GM21447 (cell line): ENCODE data around the gene SUCLA2.
"Not testable (repeated sequence)": the region's sequence is repeated elsewhere in the genome, so short reads cannot be mapped to it uniquely, and the experiment has no call there.

ENCODE experiments used
- ATAC-seq: cut with Tn5 transposase; IDR thresholded peaks from one replicate; pipeline ENCODE4 v1.9.1; 2021; ENCODE audit not compliant: unreplicated experiment

SUCLA2 gene

DNA sequence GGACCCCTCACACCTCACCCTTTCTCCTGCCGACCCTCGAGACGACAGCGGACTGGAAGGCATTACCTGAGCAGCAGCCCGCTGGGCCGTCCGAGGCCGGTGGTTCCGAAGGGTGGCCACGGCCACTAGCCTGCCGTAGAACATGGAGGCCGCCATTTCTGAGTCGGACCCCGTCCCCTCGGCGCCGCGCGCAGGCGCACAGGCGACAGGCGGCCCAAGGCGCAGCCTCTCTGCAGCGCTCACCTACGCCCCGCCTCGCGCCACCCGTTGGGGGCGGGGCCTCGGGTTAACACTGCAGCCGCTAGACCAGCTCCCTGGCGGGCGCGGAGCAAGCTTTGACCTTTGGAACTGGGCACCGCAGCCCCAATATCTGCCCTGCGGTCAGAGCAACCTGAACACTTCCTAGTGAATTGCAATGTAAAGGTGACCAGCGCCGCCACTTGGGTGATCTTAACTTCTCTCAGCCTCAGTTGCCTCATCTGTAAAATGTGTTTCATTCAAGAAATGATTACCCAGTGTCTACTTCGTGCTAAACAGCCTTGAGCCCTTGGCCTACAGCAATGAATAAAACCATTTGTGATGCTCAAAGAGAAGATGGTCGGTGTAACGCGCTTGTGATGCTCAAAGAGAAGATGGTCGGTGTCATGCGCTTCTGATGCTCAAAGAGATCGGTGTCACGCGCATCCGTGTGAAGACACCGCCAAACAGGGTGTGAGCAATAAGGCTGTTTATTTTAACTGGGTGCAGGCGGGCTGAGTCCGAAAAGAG is at the start of gene SUCLA2:
Gene SUCLA2 (minus strand): TSS at position 160 of the 768 bp plus-strand sequence. CDS start 4 bp downstream, at position 156.
- ATAC-seq = peak; percentile 95

DNA sequence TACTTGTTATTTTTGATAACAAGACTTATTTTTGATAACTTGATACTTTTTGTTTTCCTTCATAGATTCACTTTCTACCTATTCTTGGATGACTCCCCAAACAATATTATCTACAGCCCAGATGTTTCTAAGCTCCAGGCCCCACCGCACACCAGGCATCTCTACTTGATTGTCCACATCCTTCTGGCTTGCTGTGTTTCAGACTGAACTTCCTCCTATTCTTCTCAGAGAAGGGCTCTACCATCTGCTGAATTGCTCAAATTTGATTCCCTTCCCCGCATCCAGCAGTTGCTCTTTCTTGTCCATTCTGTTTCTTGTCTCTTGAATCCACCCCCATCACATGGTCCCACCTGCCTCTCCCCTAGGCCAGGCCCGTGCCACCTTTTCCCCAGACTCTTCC is 49.5 kb upstream of the SUCLA2 start:
- ATAC-seq = no peak

DNA sequence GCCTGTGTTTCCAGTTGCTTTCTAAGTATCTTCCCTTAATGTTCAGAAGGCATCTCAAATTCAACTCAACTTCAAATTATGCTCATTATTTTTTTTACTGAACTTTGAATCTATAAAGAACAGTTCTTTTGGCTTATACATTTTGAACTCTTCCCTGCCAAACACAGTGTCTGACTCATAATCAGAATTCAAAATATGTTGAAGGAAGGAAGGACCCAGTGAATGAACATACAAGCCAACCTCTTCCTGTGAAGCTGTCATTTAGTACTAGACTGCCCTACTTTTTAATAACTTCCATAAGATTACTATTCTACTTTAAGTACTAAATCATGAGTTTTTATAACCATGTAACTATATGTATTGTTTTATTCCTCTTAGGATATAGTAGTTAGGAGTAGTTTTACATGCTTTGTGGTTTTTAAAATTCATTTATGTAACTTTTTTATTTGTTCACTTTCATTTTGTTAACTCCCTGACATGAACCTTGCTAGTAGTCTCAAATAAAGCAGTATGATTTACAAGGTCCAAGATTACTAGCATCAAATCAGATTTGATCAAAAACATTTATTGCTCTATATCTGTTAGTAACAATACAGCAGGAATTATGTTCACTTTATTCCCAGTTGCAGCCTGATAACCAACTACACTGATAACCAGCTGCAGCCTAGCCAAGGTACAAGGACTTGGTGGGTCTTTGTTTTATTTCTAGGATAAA is 42.9 kb upstream of the SUCLA2 start:
- peak; percentile 60 for ATAC-seq

DNA sequence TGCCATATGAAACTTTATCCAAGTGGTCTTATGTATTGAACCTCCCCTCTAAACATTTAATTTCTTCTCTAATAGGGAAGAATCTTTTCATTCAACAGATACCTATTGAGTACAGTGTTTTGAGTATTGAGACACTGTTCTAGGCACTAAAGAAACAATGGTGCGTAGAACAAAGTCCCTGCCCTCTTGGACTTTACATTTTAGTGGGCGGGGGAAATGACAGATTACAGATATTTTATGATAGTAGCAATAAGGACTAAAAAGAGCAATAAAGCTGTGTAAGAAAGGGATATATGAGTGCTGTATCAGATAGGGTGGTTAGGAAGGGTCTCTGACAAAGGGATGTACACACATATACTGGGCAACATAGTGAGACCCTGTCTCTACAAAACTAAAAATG is 41.8 kb upstream of the SUCLA2 start:
- no peak for ATAC-seq

DNA sequence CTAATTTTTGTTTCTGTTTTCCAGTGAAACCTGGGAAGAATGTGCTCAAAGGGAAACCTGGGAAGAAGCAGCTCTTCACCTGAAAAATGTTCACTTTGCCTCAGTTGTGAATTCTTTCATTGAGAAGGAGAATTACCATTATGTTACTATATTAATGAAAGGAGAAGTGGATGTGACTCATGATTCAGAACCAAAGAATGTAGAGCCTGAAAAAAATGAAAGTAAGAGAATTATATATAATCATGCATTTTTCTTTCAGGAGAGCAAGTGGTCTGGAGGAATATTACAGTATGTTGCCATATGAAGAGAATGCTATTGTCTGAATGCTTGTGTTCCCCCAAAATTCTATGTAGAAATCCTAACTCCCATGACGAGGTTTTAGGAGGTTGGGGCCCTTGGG is 39.8 kb upstream of the SUCLA2 start:
- ATAC-seq = no peak

DNA sequence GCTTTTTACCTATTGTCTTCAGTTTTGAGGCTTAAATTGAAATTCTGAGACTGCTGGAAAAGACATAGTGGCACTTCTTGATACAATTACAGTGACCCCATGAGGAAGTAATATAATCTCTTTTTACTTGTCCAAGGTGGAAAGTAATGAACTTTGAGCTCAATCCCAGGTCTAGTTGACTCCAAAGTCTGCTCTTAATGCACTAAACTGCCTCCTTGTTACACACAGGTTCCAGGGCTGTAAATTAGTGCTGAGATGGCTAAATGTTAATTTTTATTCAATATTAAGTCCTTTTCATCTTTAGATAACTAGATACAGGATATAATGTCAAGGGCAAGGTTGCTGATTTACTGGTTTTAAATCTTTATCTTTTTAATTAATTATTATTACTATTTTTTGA is 39.0 kb upstream of the SUCLA2 start:
- ATAC-seq = no peak

DNA sequence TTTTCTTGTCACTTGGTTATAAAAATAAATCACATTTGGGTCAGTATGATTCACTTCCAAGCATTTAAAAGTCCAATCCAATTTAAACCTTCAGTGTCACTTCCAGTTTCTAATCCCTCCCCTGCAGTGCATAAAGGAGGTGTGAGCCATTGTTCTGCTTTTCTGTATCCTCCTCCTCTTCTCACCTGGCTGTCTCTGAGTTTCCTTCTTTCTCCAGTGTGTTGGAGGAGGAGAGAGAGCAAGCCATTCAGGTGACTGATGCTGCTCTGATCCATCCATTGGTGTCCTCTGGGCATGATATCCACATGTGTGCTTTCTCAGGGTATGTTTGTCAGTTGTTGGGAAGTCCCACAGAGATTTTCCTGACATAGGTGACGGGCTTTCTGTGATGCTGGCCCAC is 37.7 kb upstream of the SUCLA2 start:
- ATAC-seq = no peak

DNA sequence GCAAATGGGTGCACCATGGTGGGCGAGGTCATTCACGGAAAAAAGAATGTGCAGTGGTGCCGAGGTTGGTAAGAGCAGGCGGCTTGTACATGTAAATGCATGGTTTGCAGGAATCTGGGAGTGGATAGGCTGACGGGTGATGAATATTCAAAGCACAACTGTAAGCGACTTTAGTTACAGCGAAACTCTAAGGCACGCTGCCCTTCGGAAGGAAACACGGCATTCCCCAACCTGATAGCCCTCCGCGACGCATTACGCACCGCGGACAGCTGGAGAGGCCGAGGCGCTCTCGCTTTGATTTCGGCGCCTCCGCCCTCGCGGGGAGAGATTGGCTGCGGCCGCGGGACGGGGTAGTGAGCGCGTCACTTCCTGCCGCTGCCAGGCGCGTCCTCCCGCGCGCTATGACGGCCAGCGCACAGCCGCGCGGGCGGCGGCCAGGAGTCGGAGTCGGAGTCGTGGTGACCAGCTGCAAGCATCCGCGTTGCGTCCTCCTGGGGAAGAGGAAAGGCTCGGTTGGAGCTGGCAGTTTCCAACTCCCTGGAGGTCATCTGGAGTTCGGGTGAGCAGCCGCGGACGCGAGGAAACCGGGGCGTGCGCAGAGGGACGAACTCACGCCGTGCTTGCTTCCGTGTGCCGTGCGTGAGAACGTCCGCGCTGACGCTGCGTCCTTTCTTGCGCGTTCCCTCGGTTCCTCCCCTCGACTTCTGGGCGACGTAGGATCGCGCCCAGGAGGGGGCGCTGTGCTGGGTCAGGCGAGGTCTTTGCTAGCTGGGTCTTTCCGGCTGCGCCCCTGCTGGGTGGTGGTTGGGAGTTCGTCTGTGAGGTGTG is 36.5 kb upstream of the SUCLA2 start, which contains the start of gene NUDT15:
Gene NUDT15 (plus strand): TSS at position 381 of the 828 bp plus-strand sequence. CDS start 21 bp downstream, at position 402.
- ATAC-seq = peak; percentile 88

DNA sequence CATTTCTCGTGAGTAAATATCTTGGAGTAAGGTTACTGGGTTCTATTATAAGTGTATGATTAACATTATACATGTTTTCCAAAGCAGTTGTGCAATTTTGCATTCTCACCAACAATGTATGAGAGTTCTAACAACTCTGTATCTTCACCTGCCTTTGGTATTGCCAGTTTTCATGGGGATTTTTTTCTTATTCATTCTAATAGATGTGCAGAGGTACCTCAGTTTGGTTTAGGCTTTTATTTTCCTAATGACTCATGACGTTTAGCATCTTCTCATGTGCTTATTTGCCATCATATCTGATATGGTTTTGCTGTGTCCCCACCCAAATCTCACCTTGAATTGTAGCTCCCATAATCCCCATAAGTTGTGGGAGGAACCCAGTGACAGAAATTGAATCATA is 28.8 kb upstream of the SUCLA2 start:
- ATAC-seq = no peak

DNA sequence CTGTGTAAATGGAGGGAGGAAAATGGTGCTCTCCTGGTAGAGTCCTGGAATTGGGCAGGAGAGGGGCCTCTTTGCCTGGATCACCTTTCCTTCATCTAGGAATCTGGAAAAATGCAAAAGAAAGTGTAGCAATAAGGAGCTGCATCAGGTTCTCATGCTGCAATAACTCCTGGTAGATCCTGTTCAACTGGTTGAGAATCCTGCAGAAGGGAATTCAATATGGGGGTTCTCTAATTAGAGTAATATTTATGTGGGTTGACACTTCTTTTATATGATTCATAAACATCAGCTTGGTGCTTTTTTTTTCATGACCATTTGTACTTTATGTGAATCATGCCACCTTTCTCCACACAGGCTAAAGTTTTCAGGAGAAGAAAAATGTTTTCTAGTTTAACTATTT is 27.0 kb upstream of the SUCLA2 start:
- ATAC-seq = no peak

DNA sequence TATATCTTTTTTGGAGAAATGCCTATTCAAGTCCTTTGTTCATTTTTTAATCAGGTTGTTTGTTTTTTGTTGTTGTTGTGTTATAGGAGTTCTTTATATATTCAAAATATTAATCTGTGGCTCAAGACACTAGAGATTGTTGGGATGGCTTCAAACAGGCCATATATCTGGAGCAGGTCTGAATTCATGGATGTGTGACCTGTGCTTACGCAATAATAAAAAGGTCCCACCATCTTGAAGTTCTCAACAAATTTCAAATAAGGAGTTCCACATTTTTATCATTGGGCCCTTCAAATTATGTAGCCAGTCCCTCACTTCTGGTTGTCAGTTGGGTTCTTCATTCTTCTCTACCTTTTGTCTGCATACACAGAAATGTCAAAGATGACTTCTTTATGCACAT is 18.7 kb upstream of the SUCLA2 start:
- ATAC-seq = no peak

DNA sequence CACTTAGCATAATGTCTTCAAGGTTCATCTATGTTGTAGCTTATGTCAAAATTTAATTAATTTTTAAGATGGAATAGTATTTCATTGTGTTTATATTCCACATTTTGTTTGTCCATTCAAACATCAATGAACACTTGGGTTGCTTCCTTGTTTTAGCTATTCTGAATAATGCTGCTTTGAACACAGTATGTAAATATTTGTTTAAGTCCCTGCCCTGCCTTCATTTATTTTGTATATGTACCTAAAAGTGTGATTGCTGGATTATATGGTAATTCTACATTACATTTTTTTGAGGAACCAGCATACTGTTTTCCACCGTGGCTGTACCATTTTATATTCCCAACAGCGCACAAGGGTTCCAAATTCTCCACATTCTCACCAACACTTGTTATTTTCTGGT is 17.6 kb upstream of the SUCLA2 start:
- no peak for ATAC-seq

DNA sequence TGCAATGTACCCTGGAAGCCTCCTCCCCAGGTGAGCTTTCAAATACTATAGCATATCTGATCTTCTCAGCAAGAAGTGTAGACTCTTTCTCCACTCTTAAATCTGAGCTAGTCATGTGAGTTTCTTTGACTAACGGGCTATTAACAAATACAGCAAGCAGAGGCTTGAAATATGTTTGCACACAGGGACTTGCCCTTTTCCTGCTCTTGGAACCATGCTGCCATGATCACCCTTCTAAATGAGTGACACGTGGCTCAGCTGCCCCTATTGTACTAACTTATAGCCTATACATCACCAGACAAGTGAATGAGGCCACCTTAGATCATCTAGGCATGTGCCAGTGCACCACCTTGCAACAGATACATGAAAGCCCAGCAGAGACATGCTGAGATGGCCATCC is 13.3 kb upstream of the SUCLA2 start:
- ATAC-seq = no peak

DNA sequence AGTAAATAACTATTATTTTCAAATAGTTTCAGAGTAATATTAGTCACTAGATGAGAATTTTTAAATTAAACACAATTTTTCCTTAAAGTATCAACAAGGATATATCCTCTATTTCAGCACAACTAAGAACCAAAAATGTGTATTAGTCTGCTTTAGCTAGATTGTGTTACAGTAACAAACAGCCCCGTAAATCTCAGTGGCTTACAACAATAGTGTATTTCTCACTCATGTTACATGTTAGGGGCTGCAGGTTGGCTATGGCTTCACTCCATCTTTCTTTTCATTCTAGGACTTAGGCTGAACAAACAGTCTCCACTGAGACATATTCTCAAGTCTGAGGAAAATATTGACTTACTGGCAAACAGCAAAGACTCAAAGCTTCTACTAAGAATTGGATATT is 11.6 kb upstream of the SUCLA2 start:
- ATAC-seq = no peak

DNA sequence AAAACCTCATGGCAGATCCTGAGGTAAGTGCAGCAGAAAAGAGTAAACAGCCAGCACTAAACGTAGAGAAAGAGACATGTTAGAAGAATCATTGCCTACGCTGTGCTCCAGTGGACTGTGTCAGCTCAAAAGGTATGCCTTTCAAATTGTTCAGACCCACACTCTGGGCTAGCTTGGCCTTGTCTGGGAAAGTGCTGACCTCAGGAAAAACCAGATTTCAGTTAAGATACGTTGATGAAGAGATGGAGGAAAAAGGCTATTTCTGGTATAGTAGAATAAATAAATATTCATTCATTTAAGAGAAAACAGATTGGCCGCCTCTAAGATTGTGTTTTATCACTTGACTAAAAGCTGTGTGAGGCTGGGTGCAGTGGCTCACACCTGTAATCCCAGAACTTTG is 9.6 kb upstream of the SUCLA2 start:
- no peak for ATAC-seq

DNA sequence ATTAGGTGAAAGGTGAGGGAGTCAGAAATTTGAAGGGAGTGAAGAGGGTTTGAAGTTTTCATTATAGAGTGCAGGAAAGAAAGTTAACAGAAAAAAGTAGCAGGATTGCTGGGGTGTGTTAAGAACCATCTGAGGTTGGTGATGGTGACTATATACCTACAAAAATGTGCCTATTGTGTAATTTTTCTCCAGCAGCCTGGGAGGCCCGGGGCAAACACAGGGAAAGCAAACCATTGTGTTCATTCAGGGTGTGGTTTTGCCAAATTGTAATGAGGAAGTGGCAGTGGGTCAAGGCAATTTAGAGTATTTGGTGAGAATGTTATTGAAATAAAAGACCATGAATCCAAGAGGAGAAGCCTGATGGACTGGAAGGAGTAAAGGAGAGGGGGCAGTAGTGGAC is 8.2 kb upstream of the SUCLA2 start:
- no peak for ATAC-seq

DNA sequence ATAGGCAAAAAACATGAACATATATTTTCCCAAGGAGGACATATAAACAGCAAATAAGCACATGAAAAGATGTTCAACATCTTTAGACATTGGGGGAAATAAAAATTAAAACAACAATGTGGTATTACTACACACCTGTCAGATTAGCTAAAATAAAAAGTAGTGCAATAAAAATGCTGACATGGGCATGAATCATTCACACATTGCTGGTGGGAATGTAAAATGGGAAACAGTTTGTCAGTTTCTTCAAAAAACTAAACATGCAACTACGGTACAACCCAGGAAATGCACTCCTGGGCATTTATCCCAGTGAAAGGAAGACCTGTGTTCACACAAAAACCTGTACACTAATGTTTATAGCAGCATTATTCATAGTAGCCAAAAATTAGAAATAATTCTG is 5.3 kb upstream of the SUCLA2 start:
- ATAC-seq = no peak

DNA sequence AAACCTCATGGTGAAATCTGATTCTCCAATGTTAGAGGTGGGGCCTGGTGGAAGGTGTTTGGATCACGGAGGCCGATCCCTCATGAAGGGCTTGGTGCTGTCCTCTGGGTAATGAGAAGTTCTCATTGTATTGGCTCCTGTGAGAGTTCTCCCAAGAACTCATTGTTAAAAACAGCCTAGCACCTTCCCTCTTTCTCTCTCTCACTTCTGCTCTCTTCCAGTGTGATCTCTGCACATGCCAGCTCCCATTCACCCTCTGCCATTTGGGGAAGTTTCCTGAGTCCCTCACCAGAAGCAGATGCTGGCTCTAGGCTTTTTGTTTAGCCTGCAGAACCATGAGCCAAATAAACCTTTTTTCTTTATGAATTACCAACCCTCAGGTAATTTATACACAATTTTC is 3.1 kb upstream of the SUCLA2 start:
- ATAC-seq = no peak

DNA sequence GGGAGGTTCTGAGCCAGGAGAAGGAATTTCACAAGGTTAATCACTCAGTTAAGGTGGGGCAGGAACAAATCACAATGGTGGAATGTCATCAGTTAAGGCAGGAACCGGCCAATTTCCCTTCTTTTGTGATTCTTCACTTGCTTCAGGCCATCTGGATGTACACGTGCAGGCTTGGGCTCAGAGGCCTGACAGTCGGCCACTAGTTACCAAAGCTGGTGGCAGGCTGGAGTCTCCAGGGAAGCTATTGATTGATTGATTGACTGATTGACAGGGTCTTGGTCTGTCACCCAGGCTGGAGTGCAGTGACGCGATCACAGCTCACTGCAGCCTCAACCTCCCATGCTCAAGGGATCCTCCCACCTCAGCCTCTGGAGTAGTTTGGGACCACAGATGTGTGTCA is 926 bp upstream of the SUCLA2 start:
- not testable (repeated sequence) for ATAC-seq

DNA sequence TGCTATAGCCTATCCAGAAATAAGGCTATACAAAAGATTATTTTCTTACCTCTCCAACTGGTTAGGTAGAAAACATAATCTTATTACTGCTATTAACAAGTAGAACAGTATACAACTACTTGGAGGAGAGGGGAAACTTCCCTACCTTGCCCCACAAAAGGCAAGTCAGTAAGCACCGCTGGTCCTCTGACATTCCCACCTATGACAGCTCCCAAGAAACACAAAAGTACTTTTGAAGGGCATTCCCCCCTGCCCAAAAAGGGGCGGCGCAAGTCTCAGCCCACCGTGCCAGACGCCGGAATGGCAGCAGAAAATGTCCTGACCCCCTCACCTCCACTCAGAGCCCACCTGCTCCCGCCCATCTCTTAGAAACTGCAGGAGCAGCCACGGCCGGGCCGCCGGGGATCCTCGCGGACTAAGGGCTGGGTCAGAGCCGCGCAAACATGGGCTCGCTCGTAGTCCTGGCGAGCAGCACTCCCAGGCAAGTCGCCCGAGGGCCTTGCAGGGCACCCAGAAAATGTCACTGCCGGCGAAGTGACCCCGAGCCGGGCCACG is 437 bp downstream of the SUCLA2 start:
- peak; percentile 41 for ATAC-seq

DNA sequence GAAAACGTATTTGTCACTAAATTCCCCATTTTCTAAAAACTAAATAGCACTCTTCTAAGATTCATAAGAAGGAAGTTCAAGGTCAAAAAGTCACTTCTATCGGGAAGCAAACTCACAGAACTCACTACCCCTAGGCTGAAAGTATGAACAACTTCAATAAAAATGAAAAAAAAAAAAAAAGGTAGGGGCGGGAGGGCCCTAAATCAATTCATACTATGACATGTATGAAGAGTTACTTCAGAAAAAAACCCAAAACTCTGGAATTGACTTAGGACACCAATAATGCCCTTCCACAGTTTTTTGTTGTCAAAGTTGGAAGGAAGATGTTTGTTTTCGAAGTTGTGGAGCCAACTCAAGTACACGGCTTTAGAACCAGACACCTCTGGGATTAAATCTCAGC is 1.1 kb downstream of the SUCLA2 start:
- ATAC-seq = no peak
